Right forelimb (tissue), 1 donor: ENCODE results near the gene GLRX.
A peak's percentile ranks its signal among the peaks of the same experiment; 100 is the strongest.
"Not testable (repeated sequence)": the region's sequence is repeated elsewhere in the genome, so short reads cannot be mapped to it uniquely, and the experiment has no call there.

ENCODE experiments used
- DNase-seq: peaks from one replicate; pipeline ENCODE4 v3.0.0-alpha.2; 2018

The GLRX gene, protein sequence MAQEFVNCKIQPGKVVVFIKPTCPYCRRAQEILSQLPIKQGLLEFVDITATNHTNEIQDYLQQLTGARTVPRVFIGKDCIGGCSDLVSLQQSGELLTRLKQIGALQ

DNA sequence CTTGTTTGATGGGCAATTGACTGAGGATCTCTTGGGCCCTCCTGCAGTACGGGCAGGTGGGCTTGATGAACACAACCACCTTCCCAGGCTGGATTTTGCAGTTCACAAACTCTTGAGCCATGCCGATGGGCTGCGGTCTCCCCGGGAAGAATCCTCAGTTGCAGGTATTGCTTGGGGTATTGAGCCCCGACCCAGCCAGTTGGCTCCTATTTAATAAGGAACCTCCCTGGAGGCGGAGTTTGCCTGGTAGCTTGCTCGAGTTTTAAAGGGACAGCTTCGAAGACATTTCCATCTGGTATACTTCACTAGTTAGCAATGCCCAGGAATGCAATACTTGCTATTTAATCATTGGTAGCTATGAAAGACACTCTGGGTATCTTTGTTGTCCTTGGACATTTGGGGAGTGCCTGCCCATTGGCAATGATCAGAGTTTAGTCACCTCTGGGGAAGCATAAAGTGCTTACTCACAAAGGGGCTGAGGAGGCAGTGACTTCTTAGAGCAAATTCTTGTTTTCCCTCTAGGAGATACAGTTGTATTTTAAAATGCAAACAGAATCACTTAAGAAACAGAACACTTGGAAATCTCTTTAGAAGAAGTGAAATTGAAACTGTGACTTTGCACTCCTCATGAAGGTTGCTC lies at the start of gene GLRX:
Gene GLRX, minus strand, starts transcription at position 185 of the 640 bp plus-strand sequence. Its CDS starts 64 bp downstream, at position 121.
- peak; percentile 69 for DNase-seq

DNA sequence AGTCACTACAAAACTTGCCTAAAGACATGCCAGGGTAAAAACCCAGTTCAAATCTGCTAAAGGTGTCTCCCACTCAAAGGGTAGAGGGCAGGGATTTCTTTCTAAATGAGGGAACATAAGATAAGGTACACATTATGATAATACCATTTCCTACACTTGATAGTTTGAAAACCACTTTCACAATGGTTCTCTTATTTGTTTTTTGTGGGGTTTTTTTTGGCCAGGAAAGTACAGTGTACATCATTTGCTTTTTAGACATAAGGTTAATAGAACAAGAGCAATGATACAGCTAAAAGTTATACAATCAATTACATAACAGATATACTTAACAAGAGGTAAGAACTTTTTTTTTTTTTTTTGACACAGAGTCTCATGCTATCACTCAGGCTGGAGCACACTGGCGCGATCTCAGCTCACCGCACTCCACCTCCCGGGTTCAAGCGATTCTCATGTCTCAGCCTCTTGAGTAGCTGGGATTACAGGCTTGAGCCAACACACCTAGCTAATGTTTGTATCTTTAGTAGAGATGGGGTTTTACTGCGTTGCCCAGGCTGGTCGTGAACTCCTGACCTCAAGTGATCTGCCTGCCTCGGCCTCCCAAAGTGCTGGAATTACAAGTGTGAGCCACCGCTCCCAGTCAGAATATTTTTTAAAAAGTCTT lies 48.8 kb upstream of the GLRX start:
- no peak for DNase-seq

DNA sequence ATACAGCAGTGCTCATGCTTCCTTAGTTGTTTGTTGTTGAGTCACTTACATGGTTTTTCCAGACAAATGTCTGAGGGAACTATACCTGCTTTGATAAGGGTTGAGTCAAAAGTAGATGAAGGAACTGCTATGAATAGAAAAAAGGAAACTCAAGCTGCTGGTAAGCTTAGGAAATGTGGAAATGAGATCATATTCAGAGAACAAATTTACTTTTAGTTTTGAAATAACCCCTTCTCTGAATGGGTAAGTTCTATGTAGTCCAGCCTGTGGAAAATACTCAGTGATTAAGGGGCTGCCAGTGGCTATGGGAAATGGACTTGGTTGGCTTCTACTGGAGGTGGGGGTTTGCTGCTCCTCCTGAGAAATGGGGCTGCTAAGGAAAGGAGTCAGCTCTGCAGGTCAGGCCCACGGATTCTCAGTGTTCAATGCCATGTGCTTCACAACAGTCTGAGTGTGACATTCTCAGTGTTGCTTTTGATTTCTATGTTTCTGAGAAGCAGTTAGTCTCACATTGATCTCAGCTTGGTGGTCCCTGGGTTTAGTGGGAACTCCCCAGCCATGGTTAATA lies 47.7 kb upstream of the GLRX start:
- no peak for DNase-seq

DNA sequence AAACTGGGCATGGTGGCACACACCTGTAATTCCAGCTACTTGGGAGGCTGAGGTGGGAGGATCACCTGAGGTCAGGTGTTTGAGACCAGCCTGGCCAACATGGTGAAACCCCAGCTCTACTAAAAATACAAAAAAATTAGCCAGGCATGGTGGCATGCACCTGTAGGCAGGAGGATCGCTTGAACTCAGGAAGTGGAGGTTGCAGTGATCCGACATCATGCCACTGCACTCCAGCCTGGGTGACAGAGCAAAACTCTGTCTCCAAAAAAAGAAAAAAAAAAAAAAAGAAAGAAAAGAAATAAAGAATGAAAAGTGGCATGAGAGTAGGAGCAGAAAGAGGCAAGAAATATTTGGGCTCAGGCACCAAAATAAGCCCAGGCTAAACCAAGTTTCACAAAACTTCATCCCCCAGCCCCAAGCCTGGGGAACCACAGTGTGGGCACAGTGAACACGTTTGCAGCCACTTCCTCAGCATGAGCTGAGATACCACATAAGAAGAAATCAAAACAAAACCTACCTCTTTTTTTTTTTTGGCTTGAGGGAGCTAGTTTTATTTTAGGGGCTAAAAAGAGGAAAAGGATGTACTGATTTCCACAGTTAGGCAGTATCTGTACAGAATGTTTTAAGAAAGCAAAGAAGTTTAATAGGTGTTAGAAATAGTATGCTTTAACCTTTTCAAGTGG lies 46.8 kb upstream of the GLRX start:
- DNase-seq: not testable (repeated sequence)

DNA sequence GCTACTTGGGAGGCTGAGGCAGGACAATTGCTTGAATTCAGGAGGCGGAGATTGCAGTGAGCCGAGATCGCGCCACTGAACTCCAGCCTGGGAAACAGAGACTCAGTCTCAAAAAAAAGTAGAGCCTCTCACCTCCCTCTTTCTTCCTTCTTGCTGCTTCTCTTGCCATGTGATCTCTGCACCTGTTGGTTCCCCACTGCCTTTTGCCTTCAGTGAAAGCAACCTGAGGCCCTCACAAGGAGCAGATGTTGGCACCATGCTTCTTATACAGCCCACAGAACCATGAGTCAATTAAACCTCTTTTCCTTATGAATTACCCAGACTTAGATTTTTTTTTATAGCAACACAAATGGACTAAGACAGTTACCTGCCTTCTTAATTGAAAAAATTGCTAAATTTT lies 45.6 kb upstream of the GLRX start:
- no peak for DNase-seq

DNA sequence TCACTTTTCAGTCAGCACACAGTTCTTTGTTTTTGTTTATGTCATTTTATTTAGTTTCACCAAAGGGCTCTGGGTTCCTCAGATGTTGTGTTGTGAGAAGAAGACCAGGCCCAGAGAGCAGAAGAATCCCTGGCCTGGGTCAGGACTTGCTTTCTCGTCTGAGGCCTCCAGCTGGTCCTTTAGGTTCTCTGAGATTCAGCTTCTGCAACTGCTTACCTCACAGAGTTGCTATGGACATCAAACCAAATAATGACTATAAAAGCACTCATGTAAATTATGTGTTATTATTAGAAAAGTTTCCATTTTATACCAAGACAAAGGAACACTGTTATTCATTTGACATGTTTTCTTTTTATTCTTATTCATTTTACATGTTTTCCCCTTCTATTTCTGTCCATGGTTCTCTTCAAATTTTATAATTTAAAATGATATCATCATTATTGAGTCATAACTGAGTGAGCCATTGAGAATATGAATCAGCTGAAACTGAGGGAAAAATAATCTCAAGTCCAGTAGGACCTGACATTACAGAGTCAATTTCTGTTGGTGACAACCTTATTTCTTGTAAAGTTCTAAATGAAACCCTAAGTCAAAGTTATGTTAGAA lies 44.0 kb upstream of the GLRX start:
- DNase-seq: no peak

DNA sequence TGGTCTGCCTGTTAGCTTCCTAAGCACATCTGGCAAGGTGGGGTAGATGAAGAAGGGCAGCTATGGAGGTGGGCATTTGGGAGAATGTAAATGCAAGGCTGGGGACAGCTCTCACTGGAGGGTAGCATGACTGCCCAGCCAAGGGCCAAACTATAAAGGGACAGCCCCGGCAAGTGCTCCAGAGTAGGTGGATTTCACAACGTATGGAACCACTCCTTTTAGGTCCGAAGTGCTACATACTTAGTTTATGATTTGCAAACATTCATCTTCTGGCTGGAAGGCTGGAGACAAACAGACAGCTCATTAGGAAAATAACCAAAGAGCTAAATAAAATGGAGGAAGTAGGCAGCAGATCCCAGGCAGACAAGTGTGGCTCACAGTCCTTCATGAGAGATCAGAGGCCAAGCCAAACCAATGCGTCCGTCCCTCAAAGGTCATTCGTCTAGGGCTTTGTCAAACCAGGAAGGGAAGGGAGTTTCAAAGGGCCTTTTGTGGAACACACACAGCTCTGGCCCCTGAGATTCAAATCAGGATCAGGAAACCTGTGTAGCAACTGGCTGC lies 42.5 kb upstream of the GLRX start:
- DNase-seq: no peak

DNA sequence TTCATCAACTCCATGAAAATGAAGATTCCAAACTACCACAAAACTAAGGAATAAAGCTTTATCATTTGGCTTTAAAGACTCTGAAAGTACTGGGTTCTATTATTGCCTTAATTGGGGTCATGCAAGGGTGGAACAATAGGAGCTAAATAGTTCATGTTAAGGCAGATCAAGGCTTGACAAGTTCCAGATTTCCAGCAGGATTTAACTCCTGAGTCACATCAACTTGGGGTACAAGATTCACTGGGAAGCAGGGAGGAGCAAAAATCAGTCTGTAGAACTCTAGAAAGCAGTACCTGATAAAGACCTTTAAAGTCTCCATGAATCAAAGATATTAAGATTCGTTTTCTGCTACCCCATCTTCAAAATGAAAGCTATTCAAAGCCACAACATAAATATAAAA lies 41.9 kb upstream of the GLRX start:
- DNase-seq: no peak

DNA sequence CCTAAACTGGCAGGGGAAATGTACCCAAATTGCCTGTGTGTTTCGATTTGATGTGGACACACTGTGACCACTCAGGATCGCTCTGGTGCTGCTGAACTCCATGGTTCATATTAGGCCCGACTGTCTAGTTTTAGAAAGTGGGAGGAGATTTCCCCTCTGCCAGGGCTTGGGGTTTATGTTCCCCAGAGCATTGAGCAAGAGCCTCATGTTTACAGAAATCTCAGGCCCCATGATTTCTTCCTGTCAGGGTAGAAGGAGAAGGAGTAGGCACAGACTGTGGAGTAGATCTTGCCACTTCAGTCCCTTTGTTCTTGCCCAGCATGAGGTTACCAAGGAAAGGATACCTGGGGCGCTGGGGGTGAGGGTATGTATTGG lies 40.8 kb upstream of the GLRX start:
- no peak for DNase-seq

DNA sequence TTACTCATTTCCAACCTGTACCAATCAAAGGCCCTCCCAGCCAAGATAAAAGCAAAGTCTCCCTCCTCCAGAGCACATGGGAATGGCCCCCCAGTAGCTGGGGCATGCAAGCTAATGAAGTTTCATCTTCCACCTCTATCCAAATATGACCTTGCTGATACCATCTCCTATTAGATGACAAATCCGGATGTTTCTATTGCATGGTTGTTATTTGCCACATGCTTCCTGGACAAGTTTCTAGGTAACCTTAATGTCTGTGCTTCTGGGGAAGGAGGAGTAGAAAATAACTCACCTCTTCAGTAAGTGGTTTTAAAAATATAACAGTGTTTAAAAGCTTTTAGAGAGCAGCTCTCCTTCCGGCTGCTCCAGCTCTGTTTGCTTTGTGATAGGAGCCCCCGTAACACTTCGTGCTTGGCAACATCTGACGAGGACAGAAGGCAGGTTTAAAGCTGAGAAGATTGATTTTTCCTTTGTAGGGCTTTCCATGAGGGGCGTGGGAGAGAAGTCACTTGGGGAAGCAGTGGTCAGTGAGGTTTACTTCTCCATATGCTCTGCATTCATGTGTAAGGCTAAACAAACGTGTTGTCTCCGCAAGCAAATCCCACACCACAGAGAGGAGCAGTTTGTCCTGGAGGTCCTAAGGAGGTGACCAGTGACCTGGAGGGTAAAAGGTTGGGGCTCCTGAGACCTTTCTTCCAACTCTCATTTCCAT lies 40.3 kb upstream of the GLRX start:
- no peak for DNase-seq

DNA sequence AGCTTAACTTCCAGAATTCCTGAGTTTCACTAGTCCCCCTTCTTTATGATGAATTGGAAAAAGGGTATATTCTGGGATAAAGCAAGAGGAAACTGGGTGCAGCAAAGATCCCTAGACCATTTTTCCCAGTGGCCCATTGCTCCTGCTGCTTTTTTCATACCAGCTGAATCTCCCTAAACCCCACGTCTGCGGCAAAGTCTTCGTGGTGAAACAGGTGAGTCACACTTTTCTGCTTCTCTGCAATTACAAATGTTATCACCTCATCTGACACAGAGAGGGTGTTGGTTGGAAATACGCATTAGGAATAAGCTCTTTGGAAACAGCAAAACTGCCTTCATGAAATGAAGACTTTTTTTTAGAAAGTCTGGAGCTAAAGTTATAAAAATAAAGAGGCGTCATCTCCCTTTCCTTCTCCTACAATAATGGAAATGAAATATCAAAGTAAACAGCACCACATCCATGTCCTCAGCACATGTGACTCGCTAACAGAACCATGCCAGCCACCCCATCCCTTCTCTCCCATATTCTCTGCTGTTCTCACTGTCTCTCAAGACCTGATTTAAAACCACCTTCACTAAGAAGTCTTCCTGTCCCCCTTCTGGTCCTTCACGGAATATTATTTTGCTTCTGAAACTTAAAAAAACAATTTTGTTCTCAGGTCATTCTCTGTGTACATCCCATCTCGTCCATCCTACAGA lies 39.5 kb upstream of the GLRX start:
- no peak for DNase-seq

DNA sequence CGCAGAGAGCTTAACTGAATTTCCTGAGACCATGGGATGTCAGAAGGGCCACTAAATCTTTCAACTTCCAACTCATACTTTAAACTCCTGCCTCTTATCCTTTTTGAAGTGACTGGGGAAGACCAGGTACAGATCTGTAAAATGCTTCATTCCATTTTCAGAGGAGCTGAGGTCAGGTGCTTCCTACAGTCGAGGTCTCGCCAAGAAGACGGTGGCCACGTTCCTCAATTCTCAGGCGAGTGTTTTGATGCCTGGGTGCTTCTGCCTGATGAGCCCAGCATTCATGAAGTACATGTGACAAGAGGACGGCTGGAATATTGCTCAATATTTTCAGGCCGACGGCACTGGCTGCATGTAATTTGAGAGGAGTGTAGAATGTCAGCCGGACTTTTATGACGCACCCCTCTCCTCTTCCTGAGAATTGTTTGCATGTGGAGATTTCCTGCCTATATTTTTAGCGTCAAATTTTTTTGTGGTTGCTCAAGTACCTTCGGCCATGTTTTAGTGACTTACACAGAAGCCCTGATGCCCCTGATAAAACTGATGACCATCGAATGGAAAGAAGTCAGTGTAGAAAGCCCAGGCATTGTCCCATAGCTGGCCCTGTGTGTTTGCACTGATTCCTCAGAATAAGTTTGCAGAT lies 38.8 kb upstream of the GLRX start:
- DNase-seq: peak; percentile 55

DNA sequence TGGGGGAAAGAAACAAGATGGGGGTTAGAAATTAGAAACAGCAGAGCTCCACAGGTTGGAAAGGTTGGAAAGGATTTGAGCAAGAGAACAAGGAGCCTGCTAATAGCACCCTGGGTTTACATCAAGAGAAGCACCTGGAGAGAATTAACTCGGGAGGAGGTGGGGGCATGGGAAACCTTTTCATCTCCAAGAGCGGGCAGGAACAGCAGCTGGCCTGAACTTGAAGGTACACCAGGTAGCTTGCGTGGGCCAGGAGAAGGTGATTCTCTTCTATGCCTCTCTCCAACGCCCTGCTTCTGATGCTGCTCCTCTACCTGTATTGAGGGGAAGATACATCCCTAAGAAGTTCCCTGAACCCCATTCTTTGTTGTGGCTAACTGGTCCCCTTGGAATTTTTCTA lies 37.1 kb upstream of the GLRX start:
- no peak for DNase-seq

DNA sequence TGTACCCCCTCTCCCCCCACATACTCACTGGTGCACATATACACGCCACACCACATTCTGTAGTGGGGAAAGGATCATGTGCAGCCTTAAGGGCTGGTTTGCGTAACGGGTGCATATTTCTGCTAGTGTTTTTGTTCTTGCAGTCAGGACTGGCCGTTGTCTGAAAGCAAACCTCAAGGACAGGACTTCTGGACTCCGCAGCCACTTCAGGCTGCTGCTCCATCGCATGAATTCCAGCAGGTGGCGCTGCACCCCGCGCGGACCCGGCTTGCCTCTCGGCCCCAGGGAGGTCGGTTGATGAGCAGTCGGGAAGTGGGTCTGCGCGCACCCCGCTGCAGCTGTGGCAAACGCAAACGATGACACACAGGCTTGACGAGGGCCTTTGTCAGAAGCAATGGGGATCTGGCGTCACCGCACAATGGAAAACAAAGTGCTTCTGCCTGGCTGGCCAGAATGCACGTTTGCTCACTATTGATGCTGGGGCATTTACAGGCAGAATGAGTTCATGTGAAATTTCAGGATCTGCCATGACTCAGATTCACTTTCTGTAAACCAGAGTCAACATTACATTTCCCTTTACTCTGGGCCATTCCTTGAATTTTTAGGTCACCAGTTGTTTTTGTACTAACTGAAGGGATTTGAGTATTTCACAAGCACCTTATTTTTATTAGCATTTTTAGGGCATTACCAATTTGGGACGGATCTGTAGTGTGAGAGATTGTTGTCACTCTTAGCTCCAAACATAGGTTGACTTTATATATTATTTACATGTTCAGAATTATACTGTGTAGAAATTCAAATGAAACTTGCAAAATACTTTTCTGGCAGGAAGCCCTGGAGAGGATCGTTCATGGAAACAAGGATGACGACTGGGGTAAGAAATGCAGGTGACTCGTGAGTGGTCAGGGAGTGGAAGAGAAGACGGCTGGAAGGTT lies 36.4 kb upstream of the GLRX start:
- peak; percentile 94 for DNase-seq

DNA sequence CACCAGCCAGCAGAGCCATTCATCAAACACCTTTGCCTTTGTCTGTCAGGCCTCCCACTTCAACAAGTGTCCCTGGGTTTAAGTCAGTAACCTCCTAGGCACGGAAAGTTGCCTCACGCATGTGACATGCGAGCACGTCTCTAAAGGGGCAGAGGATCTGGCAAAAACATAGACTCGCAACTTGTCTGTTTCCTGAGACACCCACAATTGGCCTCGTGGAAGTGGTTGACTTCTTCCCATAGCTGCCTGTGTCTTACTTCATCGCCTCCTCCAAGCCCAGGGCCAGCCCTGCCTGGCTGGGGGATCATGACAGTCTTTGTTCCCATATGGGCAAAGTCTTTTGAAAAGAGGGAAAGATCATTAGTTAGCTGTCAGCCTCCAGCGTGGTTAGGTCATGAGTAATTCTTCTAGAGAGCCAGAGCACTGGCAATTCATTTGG lies 35.5 kb upstream of the GLRX start:
- DNase-seq: no peak

DNA sequence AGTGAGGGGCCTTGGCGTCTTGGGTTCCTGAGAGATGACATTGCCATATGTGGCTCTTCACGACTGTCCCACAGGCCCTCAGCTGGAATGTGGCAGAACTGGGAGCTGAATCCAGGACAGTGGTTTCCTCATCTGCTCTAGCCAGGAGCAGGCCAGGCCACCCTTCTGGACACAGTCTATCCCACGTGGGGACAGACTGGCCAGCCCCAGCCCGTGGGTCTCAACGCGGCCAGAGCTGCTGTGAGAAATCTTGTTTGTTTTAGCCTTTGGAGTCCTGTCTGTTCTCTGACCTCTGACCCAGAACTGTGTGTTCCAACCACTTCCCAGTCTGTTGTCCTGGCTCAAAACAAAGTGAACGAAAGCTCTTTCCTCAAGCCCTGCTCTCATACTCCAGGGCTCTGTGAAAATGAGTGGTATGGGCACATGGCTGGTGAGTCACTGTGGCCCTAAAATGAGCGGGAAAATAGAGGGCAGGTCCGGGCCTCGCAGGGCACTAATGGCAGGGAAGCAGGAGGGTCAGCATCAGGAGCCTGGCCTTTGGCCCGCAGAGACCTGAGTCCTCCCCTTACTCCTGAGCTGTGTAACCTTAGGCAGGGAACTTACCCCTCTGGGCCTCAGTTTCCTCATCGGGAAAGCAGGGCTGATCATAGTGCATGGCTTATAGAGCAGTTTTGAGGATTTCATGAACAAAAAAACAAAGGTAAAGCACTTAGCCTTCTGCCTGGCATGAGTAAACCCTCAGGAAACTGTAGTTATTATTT lies 34.8 kb upstream of the GLRX start:
- DNase-seq: no peak

DNA sequence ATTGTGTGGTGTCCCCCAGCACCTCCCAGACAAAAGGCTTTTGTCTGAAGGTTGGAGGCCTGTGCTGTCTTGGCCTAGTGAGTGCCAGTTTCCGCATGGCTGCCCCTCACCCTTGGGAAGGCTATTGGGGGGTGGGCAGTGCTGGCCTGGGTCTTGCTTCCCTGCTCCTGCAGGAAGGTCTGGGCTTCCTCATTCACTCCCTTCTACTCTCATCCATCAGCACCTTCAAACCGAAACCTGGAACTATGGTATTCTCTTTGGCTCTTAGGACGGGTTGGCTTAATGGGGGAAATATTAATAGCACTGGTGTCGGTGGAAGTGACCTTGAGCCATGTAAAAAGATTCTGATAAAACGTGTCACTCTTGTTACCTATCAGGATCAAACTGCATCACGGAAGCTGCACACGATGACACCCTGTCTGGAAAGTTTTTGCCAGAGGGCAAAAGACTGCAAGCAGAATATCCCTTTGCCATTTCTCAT lies 34.0 kb upstream of the GLRX start:
- no peak for DNase-seq

DNA sequence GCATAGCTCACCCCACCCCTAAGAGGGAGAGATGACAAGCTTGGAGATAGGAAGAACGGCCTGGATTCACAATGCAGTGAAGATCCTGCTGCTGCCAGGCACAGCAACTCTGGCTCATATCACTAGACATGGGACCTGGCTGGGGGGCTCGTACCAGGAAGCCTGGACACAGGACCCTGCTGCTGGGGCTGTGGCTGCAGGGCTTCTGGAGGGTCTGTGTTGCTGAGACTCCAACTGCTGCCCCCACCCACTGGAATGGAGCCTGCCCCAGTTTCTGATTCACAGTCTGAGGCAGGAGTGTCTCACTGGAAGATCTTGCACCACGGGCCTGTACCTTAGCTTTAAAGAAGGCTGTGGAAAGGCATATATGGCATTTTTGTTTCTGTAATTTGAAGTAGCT lies 31.0 kb upstream of the GLRX start:
- no peak for DNase-seq

DNA sequence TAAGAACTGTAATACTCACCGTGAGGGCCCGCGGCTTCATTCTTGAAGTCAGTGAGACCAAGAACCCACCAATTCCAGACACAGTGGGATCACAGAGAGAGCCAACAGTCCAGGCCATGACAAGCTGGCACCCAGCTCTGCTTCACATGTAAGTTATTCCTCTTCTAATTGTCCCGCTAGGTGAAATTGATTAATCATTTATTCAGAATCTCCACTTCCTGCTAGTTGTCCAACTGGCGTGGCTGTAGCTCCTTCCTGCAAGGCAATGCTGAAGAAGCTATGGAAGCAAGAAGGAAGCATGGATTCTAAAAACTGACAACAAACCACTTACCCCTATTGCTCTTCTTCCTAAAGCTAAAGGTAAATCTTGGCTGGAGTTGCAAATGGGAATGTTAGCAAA lies 30.0 kb upstream of the GLRX start:
- DNase-seq: no peak
